Neuronal stem cell (in vitro differentiated cells): Measurements from ENCODE around the gene ABI3.

ENCODE experiments used
- DNase-seq: peaks from one replicate; pipeline ENCODE4 v3.0.0-alpha.2; 2013; ENCODE audit warnings: low spot score
- H2AFZ ChIP-seq: one replicate; pipeline ENCODE4 v1.6.1; 2013; ENCODE audit warnings: mild to moderate bottlenecking, low read length, inconsistent platforms
- H2AK5ac ChIP-seq: 2 replicates; pipeline ENCODE4 v1.6.1; 2013; ENCODE audit warnings: low read depth, mild to moderate bottlenecking, inconsistent platforms, low read length, moderate library complexity, mixed read lengths
- H2BK120ac ChIP-seq: 2 replicates; pipeline ENCODE4 v1.6.1; 2013; ENCODE audit warnings: low read depth, mild to moderate bottlenecking, inconsistent platforms, low read length, moderate library complexity, mixed read lengths
- H2BK12ac ChIP-seq: one replicate; pipeline ENCODE4 v1.6.1; 2013; ENCODE audit warnings: low read length, inconsistent platforms
- H2BK15ac ChIP-seq: 2 replicates; pipeline ENCODE4 v1.6.1; 2013; ENCODE audit warnings: mild to moderate bottlenecking, low read length, inconsistent platforms, mixed read lengths
- H2BK5ac ChIP-seq: one replicate; pipeline ENCODE4 v1.6.1; 2013; ENCODE audit warnings: inconsistent platforms, mild to moderate bottlenecking, low read length, moderate library complexity
- H3K14ac ChIP-seq: one replicate; pipeline ENCODE4 v1.6.1; 2013; ENCODE audit warnings: low read length, inconsistent platforms
- H3K18ac ChIP-seq: 2 replicates; pipeline ENCODE4 v1.6.1; 2013; ENCODE audit warnings: low read length, inconsistent platforms
- H3K23ac ChIP-seq: 2 replicates; pipeline ENCODE4 v1.6.1; 2013; ENCODE audit warnings: low read depth, mild to moderate bottlenecking, mixed read lengths, low read length, inconsistent platforms; ENCODE audit not compliant: poor library complexity
- H3K27ac ChIP-seq: replicated peaks from 3 replicates; pipeline ENCODE4 v1.5.1; 2013; ENCODE audit warnings: low read length, inconsistent platforms
- H3K27me3 ChIP-seq, 3 experiments: 2 replicates each; pipeline ENCODE4 v1.6.1; 2013; ENCODE audit warnings: low read length in 3 of 3, mild to moderate bottlenecking in 2 of 3, inconsistent platforms in 1 of 3, low read depth in 1 of 3, mixed read lengths in 1 of 3, moderate library complexity in 1 of 3; ENCODE audit not compliant: control insufficient read depth in 3 of 3, insufficient read depth in 3 of 3
- H3K36me3 ChIP-seq, 2 donors: replicated peaks in 1 of 2; 2 replicates each; pipeline ENCODE4 v1.6.1; 2013; ENCODE audit warnings: low read length in 2 of 2; ENCODE audit not compliant: control insufficient read depth in 2 of 2, insufficient read depth in 2 of 2
- H3K4ac ChIP-seq: 2 replicates; pipeline ENCODE4 v1.6.1; 2013; ENCODE audit warnings: inconsistent platforms, mild to moderate bottlenecking, low read length, moderate library complexity
- H3K4me1 ChIP-seq, 2 donors: 1 replicate in 1 of 2; 2 replicates in 1 of 2; pipeline ENCODE4 v1.6.1; 2013; ENCODE audit warnings: low read length in 2 of 2, low read depth in 1 of 2; ENCODE audit not compliant: control insufficient read depth in 2 of 2, insufficient read depth in 1 of 2
- H3K4me2 ChIP-seq: one replicate; pipeline ENCODE4 v1.6.1; 2013; ENCODE audit warnings: mild to moderate bottlenecking, low read length, inconsistent platforms; ENCODE audit not compliant: insufficient read depth, poor library complexity, severe bottlenecking
- H3K4me3 ChIP-seq, 2 donors: 2 replicates each; pipeline ENCODE4 v1.5.1; 2013; ENCODE audit warnings: low read length in 2 of 2, mild to moderate bottlenecking in 2 of 2, inconsistent platforms in 1 of 2, moderate library complexity in 1 of 2
- H3K79me1 ChIP-seq: one replicate; pipeline ENCODE4 v1.6.1; 2013; ENCODE audit warnings: low read depth, mild to moderate bottlenecking, inconsistent platforms, low read length, moderate library complexity
- H3K9ac ChIP-seq: one replicate; pipeline ENCODE4 v1.6.1; 2013; ENCODE audit warnings: mild to moderate bottlenecking, low read depth, low read length, inconsistent platforms; ENCODE audit not compliant: poor library complexity
- H3K9me3 ChIP-seq, 2 donors: replicated peaks in 1 of 2; 2 replicates each; pipeline versions ENCODE3 to v1.6.1; 2013; ENCODE audit warnings: low read length in 2 of 2, mild to moderate bottlenecking in 2 of 2, inconsistent platforms in 1 of 2, low read depth in 1 of 2, mixed read lengths in 1 of 2, moderate library complexity in 1 of 2; ENCODE audit not compliant: control insufficient read depth in 2 of 2, insufficient read depth in 1 of 2
- H4K8ac ChIP-seq: one replicate; pipeline ENCODE4 v1.6.1; 2013; ENCODE audit warnings: low read depth, mild to moderate bottlenecking, inconsistent platforms, low read length, moderate library complexity
- H4K91ac ChIP-seq: one replicate; pipeline ENCODE4 v1.6.1; 2013; ENCODE audit warnings: low read length, low read depth, mild to moderate bottlenecking, inconsistent platforms; ENCODE audit not compliant: poor library complexity
- WGBS, 2 donors: extraction: QIAGEN DNeasy Blood & Tissue Kit; methylation state at CpG; one replicate each; pipeline ENCODE4 v1.1.7; 2013; ENCODE audit warnings: missing lambda C conversion rate in 2 of 2, mixed read lengths in 1 of 2; ENCODE audit not compliant: insufficient read length in 2 of 2, insufficient replicate concordance in 1 of 2; ENCODE audit errors: extremely low coverage in 2 of 2; 5-methylcytosine and 5-hydroxymethylcytosine counted together

Gene ABI3

GRCh38 chr17:49252148-49252695 is 41.7 kb downstream of the ABI3 start:
- H3K4me2 ChIP-seq: no peak overlapping the region
- H3K36me3 ChIP-seq: peaks cover 0 to 2% of the 10 kb centered on the region in 2 donors
- H4K8ac ChIP-seq: no peak overlapping the region
- no peak overlapping the region for H2AFZ ChIP-seq
- no peak overlapping the region for H2BK120ac ChIP-seq
- H3K79me1 ChIP-seq: no peaks in the 10 kb centered on the region
- peak overlapping the region; percentile 19 for H3K18ac ChIP-seq
- peak overlapping the region; percentile 79 for H4K91ac ChIP-seq
- H2BK5ac ChIP-seq: no peak overlapping the region
- no peak overlapping the region for H3K4me3 ChIP-seq
- no peak overlapping the region for H3K27ac ChIP-seq
- DNase-seq: no peak
- H2BK12ac ChIP-seq: no peak overlapping the region
- H3K14ac ChIP-seq: no peak overlapping the region
- no peak overlapping the region for H2BK15ac ChIP-seq
- no peak overlapping the region for H2AK5ac ChIP-seq
- peak overlapping the region; percentile 83 for H3K23ac ChIP-seq
- H3K9me3 ChIP-seq: peaks cover 0 to 3% of the 10 kb centered on the region in 2 donors
- peaks cover 0 to 6% (median under 1%) of the 10 kb centered on the region in 3 experiments for H3K27me3 ChIP-seq
- WGBS, 2 donors: no CpG with 5 or more reads among the region's 6 CpGs
- H3K4me1 ChIP-seq: peaks cover 0 to 3% of the 10 kb centered on the region in 2 donors
- H3K4ac ChIP-seq: peak overlapping the region; percentile 17
- no peak overlapping the region for H3K9ac ChIP-seq

GRCh38 chr17:49254066-49254465 is 43.6 kb downstream of the ABI3 start:
- Histone ChIP-seq H2BK5ac (peak overlapping the region; percentile 66), H3K79me1 (no peaks in the 10 kb centered on the region), H3K14ac (no peak overlapping the region), H2BK120ac (no peak overlapping the region), H3K4me3 (no peak overlapping the region), H4K91ac (no peak overlapping the region), H3K9me3 (peaks cover 0 to 3% of the 10 kb centered on the region in 2 donors), H3K4ac (no peak overlapping the region), H3K27me3 (peaks cover 0 to 10% (median 3%) of the 10 kb centered on the region in 3 experiments), H3K18ac (no peak overlapping the region), H3K9ac (no peak overlapping the region), H4K8ac (no peak overlapping the region), H2AK5ac (no peak overlapping the region), H3K4me1 (peaks cover 0 to 3% of the 10 kb centered on the region in 2 donors), H3K27ac (no peak overlapping the region), H3K36me3 (peaks cover 0 to 2% of the 10 kb centered on the region in 2 donors), H2BK15ac (no peak overlapping the region), H3K23ac (no peak overlapping the region), H2AFZ (no peak overlapping the region), H2BK12ac (no peak overlapping the region), H3K4me2 (no peak overlapping the region)
- WGBS, 2 donors: no CpG with 5 or more reads among the region's 4 CpGs
- no peak for DNase-seq

GRCh38 chr17:49255125-49255524 is 44.6 kb downstream of the ABI3 start:
- Histone ChIP-seq H3K36me3 (peaks cover 0 to 2% of the 10 kb centered on the region in 2 donors), H3K4me1 (peaks cover 0 to 6% of the 10 kb centered on the region in 2 donors), H2BK15ac (peak overlapping the region; percentile 33), H3K23ac (no peak overlapping the region), H2AFZ (no peak overlapping the region), H2BK12ac (no peak overlapping the region), H3K27ac (no peak overlapping the region), H3K9ac (no peak overlapping the region), H3K18ac (no peak overlapping the region), H2BK5ac (no peak overlapping the region), H3K79me1 (no peaks in the 10 kb centered on the region), H3K4me3 (no peak overlapping the region), H3K4ac (no peak overlapping the region), H3K4me2 (no peak overlapping the region), H4K8ac (no peak overlapping the region), H2AK5ac (no peak overlapping the region), H4K91ac (no peak overlapping the region), H3K27me3 (peaks cover 0 to 20% (median 6%) of the 10 kb centered on the region in 3 experiments), H3K9me3 (peaks cover 0 to 3% of the 10 kb centered on the region in 2 donors), H3K14ac (no peak overlapping the region), H2BK120ac (no peak overlapping the region)
- no CpG with 5 or more reads among the region's 5 CpGs for WGBS, 2 donors
- no peak for DNase-seq

GRCh38 chr17:49258394-49258793 is 47.9 kb downstream of the ABI3 start:
- Histone ChIP-seq H3K9me3 (no peaks in the 10 kb centered on the region), H3K27ac (no peak overlapping the region), H2BK15ac (no peak overlapping the region), H3K4me1 (peaks cover 0 to 4% of the 10 kb centered on the region in 2 donors), H3K9ac (no peak overlapping the region), H3K4me2 (no peak overlapping the region), H2AK5ac (no peak overlapping the region), H3K4ac (no peak overlapping the region), H3K4me3 (no peak overlapping the region), H4K91ac (no peak overlapping the region), H3K36me3 (no peaks in the 10 kb centered on the region), H2BK5ac (no peak overlapping the region), H3K27me3 (peaks cover 0 to 33% (median 13%) of the 10 kb centered on the region in 3 experiments), H3K14ac (no peak overlapping the region), H2BK12ac (no peak overlapping the region), H2BK120ac (no peak overlapping the region), H4K8ac (no peak overlapping the region), H3K79me1 (no peaks in the 10 kb centered on the region), H3K18ac (no peak overlapping the region), H2AFZ (no peak overlapping the region), H3K23ac (no peak overlapping the region)
- DNase-seq: no peak
- no CpG with 5 or more reads among the region's 3 CpGs for WGBS, 2 donors
